GM21528 (cell line): ENCODE results near the gene SH3RF1.
"Not testable (repeated sequence)": the region's sequence is repeated elsewhere in the genome, so short reads cannot be mapped to it uniquely, and the experiment has no call there.

Experiments used
- ATAC-seq: cut with Tn5 transposase; IDR thresholded peaks from one replicate; pipeline ENCODE4 v1.9.1; 2021; ENCODE audit warnings: mild to moderate bottlenecking, moderate library complexity; ENCODE audit not compliant: unreplicated experiment, low FRiP score

Gene SH3RF1

DNA sequence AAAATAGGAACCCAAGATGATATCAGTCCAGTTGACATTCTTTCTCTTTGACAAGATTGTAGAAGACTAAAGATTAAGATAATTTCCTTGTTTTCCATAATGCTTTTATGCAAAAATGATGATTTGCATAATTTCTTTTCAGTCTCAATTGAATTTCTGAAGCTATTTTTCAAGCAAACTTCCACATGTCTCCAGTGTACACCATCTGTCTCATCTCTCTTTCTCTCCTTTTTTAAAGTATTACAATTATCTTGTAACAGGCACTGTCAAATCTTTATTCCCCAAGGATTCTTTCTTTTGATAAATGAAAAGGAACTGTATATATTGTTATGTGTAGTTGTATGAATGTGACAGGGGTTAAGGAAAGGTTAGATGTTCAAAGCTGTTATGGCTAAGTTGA is 7.9 kb upstream of the SH3RF1 start:
- no peak for ATAC-seq

DNA sequence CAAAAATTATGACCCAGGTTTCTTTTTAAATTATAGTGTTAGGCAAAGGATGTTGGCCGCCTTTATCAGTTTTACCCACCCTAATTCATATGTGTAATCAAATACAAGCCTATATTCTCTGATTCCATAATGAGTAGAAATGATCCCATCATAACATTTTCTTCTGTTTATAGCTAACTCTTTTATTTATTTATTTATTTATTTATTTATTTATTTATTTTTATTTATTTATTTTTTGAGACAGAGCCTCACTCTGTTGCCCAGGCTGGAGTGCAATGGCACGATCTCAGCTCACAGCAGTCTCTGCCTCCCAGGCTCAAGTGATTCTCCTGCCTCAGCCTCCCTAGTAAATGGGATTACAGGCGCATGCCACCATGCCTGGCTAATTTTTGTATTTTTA is 7.1 kb upstream of the SH3RF1 start:
- not testable (repeated sequence) for ATAC-seq

DNA sequence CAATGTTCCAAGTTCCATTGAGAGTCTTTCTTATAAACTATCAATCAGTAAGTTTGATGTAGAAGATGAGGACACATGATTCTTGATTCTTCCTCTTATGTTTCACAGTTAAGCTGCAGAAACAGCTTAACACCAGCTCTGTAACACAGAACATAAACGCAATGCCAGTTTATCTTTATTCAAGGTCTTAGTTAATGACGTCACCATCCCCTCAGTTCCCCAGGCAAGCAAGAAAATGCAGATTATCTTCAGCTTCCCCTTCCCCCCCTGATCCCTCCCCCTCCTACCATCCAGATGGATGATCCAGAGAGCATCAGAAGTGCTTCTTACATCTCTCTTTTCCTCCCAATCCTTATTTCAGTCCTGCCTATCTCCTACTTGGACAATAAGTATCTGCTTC is 4.4 kb upstream of the SH3RF1 start:
- ATAC-seq, result no peak

DNA sequence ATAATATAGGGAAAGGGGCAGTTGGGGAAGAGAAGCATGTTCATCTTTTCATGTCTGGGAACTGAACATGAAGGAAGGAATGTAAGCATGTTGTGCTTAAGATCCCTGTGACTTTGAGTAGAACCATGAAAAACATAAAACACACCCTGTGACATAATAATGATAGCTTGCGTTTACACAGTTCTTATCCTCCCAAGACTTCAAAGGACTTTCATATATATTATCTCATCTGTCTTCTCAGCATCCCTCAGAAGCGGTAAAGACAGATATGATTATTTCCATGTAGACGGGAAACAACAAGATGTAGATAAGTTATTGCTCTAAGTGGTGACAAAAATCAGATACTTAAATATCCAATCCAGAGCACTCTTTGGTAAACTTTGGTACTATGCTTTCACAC is 3.3 kb upstream of the SH3RF1 start:
- no peak for ATAC-seq

DNA sequence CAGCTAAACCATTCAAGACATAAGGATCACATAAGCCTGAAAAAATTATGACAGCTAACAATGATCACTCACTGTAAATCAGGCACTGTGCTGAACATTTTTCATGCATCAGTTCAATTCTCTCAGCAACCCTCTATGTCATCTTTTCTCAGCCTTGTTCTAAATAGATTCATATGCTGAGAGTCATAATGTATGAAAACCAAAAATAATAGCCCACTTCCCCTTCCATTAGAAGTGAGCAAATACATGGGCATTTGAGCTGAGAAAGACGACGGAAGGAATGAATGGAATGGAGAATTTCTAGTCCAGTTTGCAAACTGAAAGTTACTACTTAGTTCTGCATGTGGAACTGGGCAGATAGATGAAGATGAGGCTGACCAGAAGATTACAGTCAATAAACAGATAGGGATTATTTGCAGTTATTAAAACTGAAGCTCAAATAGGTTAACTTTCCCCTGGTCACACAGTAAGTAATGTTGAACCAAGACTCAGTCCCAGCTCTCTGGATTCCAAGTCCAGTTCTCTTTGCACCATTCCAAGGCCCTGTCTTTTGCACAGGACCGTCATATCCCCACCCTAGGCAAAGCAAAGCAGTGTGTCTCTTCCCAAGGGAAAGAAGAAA is 1.6 kb upstream of the SH3RF1 start:
- no peak for ATAC-seq

DNA sequence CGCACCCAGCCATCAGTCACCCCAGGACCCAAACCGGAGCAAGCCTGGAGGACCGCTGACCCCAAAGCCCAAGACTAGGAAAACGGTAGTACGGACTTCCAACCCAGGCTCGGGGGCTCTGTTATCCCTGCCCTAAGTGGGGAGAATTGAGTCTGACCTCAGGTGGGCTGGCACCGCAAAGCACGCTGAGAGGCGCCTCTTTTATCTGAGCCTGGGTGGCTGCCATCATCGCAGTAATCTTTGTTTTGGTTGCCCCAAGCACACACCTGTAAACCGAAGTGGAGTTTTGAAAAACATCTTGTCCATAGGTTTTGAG is 894 bp upstream of the SH3RF1 start:
- peak; percentile 5 for ATAC-seq

DNA sequence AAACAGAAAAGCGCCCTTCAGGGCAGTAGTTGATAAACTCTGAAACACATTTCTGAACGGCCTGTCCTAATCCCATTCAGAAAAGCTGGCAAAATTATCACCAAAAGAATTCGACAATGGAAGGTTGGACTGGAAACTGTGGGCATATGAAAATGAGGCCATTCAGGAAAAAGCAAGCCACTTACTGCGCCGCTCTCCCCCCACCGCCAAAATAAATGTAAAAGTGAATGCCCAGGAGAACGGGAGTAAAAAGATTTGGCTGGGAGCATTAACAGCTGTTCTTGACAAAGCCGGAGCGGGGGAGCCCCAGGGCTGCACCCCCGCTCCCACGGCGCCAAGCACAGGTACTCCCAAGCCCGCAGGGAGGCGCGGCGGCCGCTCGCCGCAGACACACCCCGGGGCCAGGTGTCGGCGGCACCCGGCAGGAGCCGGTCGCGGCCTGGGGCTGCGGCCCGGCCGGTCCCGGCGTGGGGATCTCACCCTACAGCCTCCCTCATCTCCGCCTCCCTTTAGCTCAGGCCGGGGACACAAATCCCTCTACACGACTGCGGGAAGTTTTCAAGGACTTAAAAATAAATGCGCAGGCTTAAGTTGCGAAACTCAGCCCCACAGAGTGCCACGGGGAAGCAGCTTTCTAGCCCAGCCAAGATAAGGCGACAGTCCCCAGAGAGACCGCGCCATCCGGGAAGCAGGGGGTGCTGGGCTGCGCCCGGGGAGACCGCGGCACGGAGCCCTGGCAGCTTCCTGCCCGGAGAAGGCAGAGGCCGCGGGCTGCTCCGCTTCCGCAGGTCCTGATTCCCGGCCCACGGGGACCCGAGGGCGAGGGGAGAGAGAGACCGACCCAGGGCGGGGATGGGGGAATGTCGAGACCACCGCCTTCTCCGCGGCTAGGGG is 593 bp downstream of the SH3RF1 start:
- ATAC-seq, result peak; percentile 60

DNA sequence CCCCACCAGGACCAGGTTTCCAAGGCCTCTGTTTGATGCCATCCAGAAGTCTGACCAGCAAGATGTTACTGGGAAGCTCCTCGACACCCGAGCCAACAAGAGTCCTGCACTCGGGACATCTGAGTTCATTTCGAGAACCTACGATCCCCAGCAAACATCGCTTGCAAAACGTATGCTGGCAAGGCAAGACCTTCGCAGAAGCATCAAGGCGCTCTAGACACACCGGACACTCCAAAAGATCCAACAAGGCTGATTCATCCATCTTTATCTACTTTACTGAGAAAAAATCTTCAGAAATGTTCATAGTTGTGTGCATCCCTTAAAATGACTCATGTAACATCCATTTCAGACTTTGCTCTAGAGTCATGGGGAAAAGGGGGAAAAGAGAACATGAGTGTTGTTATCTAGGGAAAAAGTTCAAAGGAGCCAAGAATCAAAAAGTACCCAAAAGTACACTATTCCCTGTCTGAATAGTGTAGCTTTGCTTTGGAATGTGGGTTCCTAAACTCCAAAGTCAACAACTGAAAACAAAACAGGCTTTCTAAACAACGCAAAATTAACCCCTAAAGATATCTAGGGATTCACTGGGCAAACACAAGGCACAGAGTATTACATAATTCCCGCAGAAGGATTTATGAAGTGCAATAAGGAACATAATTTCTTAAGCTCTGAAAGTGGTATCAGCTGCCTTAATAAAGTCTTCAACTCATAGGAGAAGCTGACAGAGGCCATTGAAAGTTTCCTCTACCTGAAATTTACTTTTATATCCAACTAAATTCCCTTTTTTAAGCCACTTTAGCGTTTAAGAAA is 1.6 kb downstream of the SH3RF1 start:
- no peak for ATAC-seq

DNA sequence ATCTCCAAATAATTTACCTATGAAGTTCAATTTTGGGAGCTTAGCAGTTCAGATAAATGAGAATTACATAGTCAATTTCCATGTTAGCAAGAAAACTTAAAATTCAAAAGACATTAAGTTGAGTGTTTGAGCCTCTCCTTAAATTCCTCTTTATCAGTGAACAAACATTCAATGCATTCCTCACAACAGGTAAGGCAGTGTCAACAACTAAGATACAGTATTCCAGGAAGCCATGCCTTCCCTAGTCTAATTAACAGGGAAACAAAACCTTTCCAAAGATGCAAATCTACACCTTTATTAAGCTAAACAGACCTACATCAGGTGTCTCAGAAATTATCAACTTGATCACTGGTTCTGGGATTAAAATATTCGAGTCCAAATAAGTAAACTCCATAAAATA is 3.7 kb downstream of the SH3RF1 start:
- no peak for ATAC-seq

DNA sequence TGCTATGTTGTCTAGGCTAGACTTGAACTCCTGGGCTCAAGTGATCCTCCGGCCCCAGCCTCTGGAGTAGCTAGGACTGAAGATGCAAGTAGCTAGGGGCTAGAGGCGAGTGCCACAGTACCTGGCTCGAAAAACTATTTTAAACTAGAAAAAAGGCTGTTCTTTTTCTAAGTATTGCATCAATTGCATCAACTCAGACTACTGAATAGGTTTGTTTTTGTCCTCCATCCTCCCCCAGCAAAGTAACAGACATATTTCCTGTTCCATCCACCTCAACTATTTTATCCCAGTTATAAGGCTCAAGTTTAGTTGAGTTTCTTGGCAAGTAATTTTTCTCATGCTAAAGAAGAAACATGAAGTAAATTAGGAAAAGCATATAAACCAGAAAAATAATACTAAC is 4.1 kb downstream of the SH3RF1 start:
- ATAC-seq, result no peak

DNA sequence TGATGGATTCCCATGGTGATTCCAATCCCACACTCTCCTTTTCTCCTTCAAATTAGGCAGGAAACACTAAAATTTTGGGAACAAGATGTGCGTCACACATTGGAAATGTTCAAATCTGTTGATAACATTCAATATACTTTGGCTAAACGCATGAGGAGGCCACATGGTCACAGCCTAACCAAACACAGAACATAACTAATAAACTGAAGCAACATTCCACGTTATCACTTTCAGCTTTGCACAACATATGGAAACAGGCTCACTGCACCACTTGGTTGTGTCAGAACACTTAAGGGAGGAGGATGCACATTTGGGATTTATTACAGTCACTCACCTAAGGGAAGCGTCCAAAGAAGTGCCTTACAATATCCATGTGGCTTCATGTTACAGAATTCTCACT is 4.7 kb downstream of the SH3RF1 start:
- ATAC-seq, result no peak

DNA sequence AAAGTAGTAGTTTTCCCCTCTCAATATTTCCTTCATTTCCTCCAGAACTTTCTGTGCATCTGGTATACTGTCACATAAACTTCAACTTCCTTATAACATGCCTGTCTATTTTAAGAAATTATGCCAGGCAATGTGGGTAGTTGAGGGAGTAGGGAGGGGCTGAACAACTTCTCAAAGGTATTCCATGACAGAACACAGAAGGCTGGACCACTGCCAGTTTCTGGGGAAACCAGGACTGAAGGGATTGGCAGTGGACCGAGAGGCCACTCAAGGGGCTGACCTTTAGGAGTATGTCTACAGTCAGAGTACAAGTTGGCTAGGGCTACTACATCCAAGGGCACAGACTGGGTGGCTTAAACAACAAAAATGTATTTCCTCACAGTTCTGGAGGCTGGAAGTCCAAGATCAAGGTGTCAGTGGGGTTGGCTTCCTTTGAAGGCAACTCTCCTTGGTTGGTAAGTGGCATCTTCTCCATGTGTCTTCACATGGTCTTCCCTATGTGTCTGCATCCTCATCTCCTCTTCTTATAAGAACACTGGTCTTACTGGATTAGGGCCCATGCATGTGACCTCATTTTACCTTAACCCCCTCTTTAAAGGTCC is 6.9 kb downstream of the SH3RF1 start:
- ATAC-seq, result no peak

DNA sequence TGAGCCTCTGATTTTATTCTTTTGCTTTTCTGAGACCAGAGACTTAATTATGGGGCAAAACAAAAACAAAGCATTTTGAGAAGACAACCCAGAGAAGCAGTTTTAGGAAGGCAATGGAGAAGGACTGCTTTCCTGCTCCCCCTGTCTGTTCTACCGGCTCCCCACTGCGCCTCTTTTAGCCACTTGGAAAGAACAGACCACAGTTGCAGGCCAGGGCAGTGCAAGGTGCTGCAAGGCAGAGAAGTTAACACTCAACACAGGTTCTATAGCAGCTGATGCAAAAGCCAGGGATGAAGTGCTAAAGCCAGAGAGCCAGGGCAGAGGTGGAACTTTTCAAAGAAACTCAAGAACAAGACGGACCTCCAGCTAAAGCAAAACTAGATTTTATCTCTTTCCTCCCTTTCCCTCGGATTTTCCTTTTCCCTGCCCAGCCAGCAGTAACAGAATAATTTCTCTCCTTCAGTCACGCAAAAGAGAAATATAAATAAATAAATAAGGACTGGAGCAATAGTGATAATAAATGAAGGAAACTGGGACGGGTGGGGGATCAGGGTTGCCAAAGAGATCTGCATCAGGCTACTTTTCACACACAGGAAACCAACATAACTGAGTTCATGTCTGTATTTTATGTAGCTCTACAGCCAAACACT is 10.4 kb downstream of the SH3RF1 start:
- ATAC-seq, result no peak

DNA sequence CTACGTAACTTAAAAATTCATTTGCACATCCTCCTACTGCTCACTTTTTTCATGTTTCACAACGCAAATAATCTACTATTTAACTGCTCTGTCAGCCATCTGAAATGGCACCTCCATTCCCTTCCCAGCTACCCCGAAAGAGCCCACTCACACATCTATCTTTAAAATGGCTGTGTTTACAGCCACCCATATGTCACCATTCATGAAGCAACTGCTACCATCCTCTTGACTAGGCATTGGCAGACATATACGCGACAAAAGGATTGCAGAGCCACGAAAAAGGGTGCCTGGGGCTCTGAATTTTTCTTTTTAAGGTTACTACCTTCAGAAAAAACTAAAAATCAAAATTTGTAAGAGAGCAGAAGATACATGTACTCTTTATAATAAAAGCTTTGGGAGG is 11.5 kb downstream of the SH3RF1 start:
- no peak for ATAC-seq

DNA sequence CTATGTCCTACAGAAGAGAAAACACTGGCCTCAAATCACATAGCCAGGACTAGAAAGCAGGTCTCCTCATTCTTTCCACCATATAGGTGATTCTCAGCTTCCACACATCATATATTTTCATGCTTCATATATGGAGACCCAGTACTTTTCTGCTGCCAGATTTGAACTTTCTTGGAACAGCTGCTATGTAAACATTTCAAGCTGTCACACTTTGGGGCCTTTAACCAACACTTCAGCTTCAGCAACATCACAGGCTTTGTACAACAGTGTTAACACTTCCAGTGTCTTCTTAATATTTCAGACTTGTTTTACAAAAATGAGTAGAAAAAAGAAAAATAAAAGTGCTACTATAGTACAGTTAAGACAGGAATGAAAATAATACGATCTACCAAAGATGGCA is 12.6 kb downstream of the SH3RF1 start:
- ATAC-seq, result no peak

DNA sequence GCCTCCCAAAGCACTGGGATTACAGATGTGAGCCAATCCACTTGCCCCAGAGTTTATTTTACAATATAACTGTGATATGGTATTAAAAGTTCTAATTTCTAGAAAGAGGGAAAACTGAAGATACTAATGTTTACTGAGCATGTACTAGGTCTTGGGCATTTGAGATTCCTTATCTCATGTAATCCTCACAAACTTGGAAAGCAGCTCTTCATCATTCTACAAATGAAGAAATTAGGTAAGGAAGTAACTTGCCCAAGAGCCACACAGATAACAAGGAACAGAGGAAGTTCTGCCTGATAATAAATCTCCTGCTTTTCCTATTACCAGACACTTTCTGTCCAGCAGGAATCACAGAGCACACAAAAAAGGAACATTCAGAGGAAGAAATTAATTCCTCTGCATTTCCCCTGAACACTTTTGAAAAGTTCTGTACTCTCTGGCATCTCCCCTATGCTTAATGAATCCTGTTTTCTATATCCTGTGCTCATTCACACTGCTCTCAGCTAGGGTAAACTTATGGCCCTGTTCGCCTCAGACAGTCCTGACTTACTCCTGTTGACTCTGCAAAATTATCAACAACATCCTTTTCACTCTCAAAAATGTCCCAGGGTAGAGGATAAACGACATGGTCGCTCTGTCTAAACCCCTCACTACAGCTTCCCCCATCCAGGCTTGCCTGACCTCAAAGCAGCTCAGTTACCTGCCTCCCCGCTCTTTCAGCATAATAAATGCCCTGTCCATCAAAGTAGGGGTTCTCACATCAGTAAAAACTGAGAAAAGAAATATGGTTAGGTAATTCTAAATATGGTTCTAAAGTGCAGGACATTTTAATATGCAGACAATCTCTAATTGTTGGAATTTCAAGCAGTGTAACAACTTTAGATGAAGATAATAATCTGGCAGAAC is 13.6 kb downstream of the SH3RF1 start:
- no peak for ATAC-seq

DNA sequence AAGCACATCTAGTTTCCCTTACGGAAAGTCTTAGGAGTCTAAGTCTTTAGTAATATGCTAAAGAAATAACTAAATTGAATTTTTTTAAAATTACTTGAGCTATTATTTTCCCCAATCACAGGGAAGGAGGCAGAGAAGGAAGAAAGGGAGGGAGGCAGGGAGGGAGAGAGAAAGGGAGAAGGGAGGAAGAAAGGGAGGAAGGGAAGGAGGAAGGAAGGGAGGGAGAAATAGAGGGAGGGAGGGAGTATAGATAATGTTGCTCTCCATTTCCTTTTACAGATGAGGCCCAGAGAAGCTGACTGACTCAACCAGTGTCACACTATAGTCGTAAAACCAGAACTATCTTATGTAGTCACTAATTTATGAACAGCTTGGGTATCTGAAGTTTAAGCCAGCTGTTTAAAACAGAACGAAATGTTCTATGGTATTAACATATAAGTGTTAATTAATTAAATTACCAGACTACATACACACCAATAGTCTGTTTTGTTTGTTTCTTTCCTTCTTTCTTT is 14.6 kb downstream of the SH3RF1 start:
- no peak for ATAC-seq

DNA sequence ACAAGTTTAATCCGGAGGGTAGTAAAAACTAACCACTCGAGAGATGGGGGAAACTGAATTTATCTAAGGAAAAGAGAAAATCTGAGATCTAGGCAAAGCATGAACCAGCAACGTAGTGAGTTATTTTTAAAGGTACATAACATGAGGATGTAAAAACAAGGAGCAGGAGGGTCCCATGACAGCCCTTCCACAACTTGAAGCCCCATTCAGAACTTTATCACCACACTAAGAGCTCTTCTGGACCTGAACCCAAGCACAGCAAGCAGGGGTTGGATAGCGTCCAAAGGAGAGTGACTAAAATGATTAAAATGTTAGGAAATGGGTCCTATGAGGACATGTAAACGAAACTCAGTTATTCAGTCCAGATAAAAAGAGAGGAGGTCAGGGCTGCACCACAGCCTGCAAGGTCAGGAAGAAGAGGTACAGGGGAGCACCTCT is 16.2 kb downstream of the SH3RF1 start:
- ATAC-seq, result no peak

DNA sequence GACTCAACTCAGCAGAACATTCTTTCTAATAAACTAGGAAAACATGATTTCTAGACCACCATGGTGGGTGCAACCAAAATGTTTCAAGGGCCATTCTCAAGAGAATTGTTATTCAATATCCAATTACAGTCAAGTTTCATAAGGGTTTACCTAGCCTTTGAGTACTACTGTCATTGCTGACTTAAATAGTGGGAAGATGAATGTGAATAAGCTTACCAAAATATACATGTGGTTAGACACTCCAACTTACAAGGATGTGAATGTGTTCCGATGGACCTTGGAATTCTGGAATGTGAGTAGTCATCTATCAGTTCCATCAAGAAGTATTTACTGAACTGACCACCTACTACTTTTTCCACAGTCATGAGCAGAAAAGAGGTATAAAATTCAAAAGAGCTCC is 16.9 kb downstream of the SH3RF1 start:
- ATAC-seq, result no peak
